Measurements from ENCODE around the gene SCARB1. TPM values are rescaled to one million over a fixed set of nuclear protein-coding genes. Genes with fewer than 3 reads are reported as not detected.

SCARB1 gene
- total and polyA plus RNA-seq, 2 of the 13 experiments (the other 11 are each of a cell fraction or from before 2014, with no cell fraction given) = 63.4 to 160 TPM

DNA sequence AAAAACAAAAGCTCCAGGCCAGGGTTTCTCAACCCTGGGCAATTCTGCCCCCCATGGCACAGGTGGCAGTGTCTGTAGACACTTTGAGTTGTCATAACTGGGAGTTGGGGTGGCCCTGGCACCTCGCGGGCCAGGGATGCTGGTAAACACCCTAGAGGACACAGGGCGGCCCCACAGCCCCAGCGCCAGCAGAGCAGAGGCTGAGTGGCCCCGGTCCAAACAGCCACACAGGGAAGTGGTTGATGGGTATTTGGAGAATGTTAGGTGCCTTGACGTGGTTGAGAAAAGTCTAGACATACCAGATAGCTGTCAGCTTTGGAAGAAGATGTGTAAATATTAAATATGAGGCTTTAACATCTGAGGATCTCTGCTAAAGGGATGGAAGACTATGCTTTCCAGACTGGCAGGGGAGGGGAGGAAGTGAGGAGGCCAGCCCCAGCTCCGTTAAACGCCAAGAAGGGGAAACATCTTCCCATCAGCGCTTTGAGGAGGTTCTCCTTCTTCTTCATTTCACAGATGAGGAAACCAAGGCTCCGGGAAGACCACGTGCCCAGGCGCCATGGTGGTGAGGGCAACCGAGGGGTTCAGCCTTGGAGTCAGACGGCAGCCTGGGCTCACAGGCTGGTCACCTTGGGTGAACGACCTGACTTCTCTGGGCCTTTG, 103.7 kb downstream of the SCARB1 start:
- Histone ChIP-seq H3K4me1 (ENCODE audit: insufficient read depth, low read length) (peaks cover 7% of the 10 kb centered on the region), H3K36me3 (replicated peaks in 1 of 2; ENCODE audit: control insufficient read depth in 1 of 2, insufficient read depth in 2 of 2, low read length in 2 of 2) (no peaks in the 10 kb centered on the region), H2AFZ (ENCODE audit: low read length) (no peak overlapping the region), H3K79me2 (ENCODE audit: insufficient read depth, low read length) (no peaks in the 10 kb centered on the region), H3K27me3 (ENCODE audit: control insufficient read depth in 1 of 2, insufficient read depth in 2 of 2, low read length in 2 of 2) (peaks cover 3 to 31% of the 10 kb centered on the region in 2 experiments; a peak in 4 of 5 replicates), H4K20me1 (ENCODE audit: insufficient read depth, low read length) (no peaks in the 10 kb centered on the region), H3K9ac (ENCODE audit: insufficient read depth, low read depth, low read length) (no peak overlapping the region), H3K4me3 (replicated peaks in 1 of 3; ENCODE audit: insufficient read depth in 1 of 3, low read depth in 2 of 3, low read length in 3 of 3) (no peak overlapping the region), H3K27ac (ENCODE audit: extremely low read length, insufficient read depth, low read length) (no peak overlapping the region), H3K9me3 (ENCODE audit: low read length) (peaks cover 9% of the 10 kb centered on the region), H3K4me2 (ENCODE audit: low read depth, low read length) (no peak overlapping the region)
- no peak for FAIRE-seq
- ChIA-PET CTCF (ENCODE audit: low intra/inter-chr PET ratio, low total read pairs) (no interaction called here), POLR2A (no interaction called here)
- in situ Hi-C loops (cut with HindIII; ENCODE audit: extremely low pct_ligation_motif_present, low pct_unique_long_range_greater_than_20kb) = loop anchor here (10.0 kb wide), 1 partner anchor 405 kb away; no protein-coding TSS in a partner anchor
- intact Hi-C loops (cut with micrococcal nuclease; ENCODE audit: unreplicated experiment) = no loop called here
- peak; percentile 57 for ATAC-seq
- peak; percentile 85 for TF ChIP-seq ZNF768 (CRISPR knock-in tag; IDR thresholded peaks at IDR 0.05)
- TF ChIP-seq, protein P1, sequence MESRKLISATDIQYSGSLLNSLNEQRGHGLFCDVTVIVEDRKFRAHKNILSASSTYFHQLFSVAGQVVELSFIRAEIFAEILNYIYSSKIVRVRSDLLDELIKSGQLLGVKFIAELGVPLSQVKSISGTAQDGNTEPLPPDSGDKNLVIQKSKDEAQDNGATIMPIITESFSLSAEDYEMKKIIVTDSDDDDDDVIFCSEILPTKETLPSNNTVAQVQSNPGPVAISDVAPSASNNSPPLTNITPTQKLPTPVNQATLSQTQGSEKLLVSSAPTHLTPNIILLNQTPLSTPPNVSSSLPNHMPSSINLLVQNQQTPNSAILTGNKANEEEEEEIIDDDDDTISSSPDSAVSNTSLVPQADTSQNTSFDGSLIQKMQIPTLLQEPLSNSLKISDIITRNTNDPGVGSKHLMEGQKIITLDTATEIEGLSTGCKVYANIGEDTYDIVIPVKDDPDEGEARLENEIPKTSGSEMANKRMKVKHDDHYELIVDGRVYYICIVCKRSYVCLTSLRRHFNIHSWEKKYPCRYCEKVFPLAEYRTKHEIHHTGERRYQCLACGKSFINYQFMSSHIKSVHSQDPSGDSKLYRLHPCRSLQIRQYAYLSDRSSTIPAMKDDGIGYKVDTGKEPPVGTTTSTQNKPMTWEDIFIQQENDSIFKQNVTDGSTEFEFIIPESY (CRISPR knock-in tag; IDR thresholded peaks at IDR 0.05) = no peak
- WGBS (ENCODE audit: low lambda C conversion rate) = 27% methylated on average over 9 of the region's 15 CpGs
- BruUV-seq (replicated peaks) = no TSS peak
- no peak for DNase-seq (ENCODE audit: low spot score)

DNA sequence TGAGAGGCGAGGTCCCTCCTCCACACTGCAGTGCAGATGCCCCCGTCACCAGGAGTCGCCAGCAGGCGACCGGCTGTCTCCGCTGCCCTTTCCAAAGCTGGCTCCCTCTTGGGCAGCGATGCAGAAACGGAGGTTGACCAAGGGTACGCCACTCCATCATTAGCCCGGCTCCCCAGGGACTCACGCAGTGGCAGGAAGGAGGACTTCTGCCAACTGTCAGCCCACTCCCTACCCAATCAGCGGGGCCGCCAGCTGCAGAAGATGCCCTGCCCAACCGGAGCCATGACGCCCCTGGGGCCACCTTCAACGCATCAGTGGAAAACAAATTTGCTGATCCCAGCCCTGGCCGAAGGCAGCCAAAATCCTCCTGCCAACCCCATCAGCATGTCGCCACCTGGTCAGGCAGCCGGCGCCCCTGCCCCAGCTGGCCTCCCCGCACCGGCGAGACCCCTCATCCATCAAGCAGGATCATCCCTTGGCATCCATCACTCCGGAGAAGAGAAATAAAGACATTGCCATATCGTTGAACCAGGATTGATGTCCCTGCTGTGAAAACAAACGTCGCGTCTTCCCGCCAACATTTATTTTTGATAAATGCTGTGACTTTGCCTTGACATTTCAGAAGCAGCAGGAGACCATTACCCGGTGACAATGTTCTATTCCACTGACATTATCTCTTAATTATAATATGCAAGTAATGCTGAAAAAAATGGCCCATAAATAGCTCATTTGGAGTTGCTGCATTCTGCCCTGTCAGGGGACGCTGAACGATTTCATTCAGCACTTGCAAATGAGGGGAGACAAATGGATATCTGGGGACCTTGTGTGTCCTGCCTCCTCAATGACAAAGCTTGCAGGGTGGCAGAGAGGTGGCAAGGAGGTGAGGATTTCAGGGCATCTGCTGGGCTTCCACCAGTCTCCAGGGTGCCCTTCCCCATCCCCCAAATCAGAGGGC, 105.1 kb downstream of the SCARB1 start:
- no peak overlapping the region for H3K9ac ChIP-seq (ENCODE audit: insufficient read depth, low read depth, low read length)
- no peak overlapping the region for H3K4me3 ChIP-seq (replicated peaks in 1 of 3; ENCODE audit: insufficient read depth in 1 of 3, low read depth in 2 of 3, low read length in 3 of 3)
- H3K4me2 ChIP-seq (ENCODE audit: low read depth, low read length) = no peak overlapping the region
- CTCF ChIA-PET (ENCODE audit: low intra/inter-chr PET ratio, low total read pairs) = no interaction called here
- 43% methylated on average over 23 of the region's 32 CpGs for WGBS (ENCODE audit: low lambda C conversion rate)
- H2AFZ ChIP-seq (ENCODE audit: low read length) = no peak overlapping the region
- FAIRE-seq = no peak
- in situ Hi-C loops (cut with HindIII; ENCODE audit: extremely low pct_ligation_motif_present, low pct_unique_long_range_greater_than_20kb) (no loop called here), intact Hi-C loops (cut with micrococcal nuclease; ENCODE audit: unreplicated experiment) (no loop called here)
- no TSS peak for BruUV-seq (replicated peaks)
- TF ChIP-seq, protein P2, sequence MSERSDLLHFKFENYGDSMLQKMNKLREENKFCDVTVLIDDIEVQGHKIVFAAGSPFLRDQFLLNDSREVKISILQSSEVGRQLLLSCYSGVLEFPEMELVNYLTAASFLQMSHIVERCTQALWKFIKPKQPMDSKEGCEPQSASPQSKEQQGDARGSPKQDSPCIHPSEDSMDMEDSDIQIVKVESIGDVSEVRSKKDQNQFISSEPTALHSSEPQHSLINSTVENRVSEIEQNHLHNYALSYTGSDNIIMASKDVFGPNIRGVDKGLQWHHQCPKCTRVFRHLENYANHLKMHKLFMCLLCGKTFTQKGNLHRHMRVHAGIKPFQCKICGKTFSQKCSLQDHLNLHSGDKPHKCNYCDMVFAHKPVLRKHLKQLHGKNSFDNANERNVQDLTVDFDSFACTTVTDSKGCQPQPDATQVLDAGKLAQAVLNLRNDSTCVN (CRISPR knock-in tag; IDR thresholded peaks at IDR 0.05; ENCODE audit: borderline replicate concordance) = no peak
- TF ChIP-seq TEAD2 (CRISPR knock-in tag; IDR thresholded peaks at IDR 0.05) (no peak), ATF1 (CRISPR knock-in tag; IDR thresholded peaks at IDR 0.05) (no peak), EZH2 (conservative IDR thresholded peaks at IDR 0.05; ENCODE audit: low read depth, low read length) (no peak)
- TF ChIP-seq, protein P3, sequence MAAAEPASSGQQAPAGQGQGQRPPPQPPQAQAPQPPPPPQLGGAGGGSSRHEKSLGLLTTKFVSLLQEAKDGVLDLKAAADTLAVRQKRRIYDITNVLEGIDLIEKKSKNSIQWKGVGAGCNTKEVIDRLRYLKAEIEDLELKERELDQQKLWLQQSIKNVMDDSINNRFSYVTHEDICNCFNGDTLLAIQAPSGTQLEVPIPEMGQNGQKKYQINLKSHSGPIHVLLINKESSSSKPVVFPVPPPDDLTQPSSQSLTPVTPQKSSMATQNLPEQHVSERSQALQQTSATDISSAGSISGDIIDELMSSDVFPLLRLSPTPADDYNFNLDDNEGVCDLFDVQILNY (CRISPR knock-in tag; conservative IDR thresholded peaks at IDR 0.05) = no peak
- H3K27me3 ChIP-seq (ENCODE audit: control insufficient read depth in 1 of 2, insufficient read depth in 2 of 2, low read length in 2 of 2) = peaks cover 5 to 44% of the 10 kb centered on the region in 2 experiments; a peak in 4 of 5 replicates
- POLR2A ChIA-PET = no interaction called here
- H3K79me2 ChIP-seq (ENCODE audit: insufficient read depth, low read length) = no peaks in the 10 kb centered on the region
- H3K4me1 ChIP-seq (ENCODE audit: insufficient read depth, low read length) = peaks cover 10% of the 10 kb centered on the region
- DNase-seq (ENCODE audit: low spot score) = no peak
- no peaks in the 10 kb centered on the region; the same call in 1 of the 2 replicates for H3K9me3 ChIP-seq (ENCODE audit: low read length)
- H3K27ac ChIP-seq (ENCODE audit: extremely low read length, insufficient read depth, low read length) = no peak overlapping the region
- no peak for ATAC-seq
- H3K36me3 ChIP-seq (replicated peaks in 1 of 2; ENCODE audit: control insufficient read depth in 1 of 2, insufficient read depth in 2 of 2, low read length in 2 of 2) = no peaks in the 10 kb centered on the region
- H4K20me1 ChIP-seq (ENCODE audit: insufficient read depth, low read length) = no peaks in the 10 kb centered on the region
